ENCODE data around the gene LINGO3.

GRCh38 chr19:2338751-2339643, 31.0 kb upstream of the LINGO3 start:
- TF ChIP-seq CTCF (IDR thresholded peaks at IDR 0.05) (no peak), POLR2A (IDR thresholded peaks at IDR 0.05) (no peak)

Data from testis (tissue), 2 donors.